Measurements from ENCODE around the gene AMACR. TPM values are rescaled to one million over a fixed set of nuclear protein-coding genes. Genes with fewer than 3 reads are reported as not detected.

Gene AMACR
- polyA plus RNA-seq, 1 donor from 2014 or later, result 28.5 TPM

DNA sequence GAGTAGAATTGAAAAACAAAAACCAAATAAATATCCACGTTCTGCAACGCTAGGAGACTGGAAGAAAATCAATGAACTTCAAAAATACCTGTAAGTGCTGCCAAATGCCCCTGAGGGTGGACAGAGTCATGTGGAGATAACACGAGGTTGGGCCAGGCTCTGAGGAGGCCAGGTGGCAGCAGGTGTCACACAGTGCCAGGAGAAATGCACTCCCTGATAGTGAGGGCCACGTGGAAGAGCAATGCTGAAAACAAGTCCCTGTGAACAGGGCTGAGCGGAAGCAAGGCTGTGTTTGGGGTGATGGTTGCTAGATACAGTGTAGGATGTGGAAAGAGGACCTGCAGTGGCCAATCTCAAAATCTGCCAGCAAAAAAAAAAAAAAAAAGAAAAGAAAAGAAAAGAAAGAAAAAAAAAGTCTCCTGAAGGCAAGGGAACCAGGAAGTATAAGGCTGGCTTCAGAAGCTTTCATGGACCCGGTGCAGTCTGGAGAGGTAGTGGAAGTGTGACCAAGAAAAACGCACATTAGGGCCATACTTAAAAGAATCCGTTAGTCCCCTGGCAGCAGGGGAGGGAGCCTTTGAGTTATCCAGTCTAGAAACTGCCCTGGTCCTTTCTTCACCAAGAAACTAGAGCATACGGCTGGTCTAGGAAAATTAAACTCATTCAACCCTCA, 18.4 kb upstream of the AMACR start:
- H3K4me3 ChIP-seq (ENCODE audit: low read length), result no peak overlapping the region
- no peak overlapping the region for H3K4me2 ChIP-seq (ENCODE audit: low read length)
- no peaks in the 10 kb centered on the region for H3K36me3 ChIP-seq (ENCODE audit: insufficient read depth, low read length)

DNA sequence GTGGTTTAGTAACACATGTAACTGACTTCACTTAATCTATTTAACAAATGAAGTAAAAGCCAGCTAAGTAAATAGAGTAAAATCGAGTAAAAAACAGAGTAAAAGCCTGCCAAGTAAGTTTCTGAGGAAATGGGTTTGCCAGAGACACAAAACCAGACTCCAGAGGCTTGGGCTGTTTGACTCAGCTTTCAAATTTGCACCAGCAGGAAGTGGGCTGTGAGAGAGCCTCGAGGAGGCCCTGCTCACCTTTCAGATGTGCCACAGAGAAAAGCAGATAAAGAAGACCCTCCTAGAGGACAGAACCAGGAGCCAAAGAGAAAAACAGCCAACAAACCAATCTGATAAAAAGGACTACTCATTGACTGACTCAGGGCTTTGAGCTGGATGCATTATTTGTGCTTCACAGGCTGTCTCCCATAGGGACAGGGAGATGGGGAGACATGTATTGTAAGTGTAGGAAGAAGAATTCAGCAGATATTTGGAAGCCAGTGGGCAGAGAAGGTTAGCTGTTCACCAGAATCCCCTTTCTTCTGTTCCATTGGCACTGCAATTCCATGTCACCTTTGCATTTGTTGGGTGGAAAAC, 14.4 kb upstream of the AMACR start:
- Histone ChIP-seq H3K4me2 (ENCODE audit: low read length) (no peak overlapping the region), H3K9me3 (ENCODE audit: low read length) (no peaks in the 10 kb centered on the region), H3F3A (ENCODE audit: insufficient read depth, low read length, poor library complexity, severe bottlenecking) (no peaks in the 10 kb centered on the region), H3K27ac (ENCODE audit: low read length) (no peak overlapping the region), H3K9ac (ENCODE audit: low read length) (no peak overlapping the region), H2AFZ (ENCODE audit: low read depth, low read length) (no peak overlapping the region), H3K9me2 (ENCODE audit: insufficient read depth, low read length) (no peaks in the 10 kb centered on the region), H4K20me1 (ENCODE audit: insufficient read depth) (no peaks in the 10 kb centered on the region), H3K36me3 (ENCODE audit: insufficient read depth, low read length) (no peaks in the 10 kb centered on the region), H3K79me2 (replicated peaks; ENCODE audit: insufficient read depth, low read length) (no peaks in the 10 kb centered on the region), H3K27me3 (ENCODE audit: insufficient read depth, low read depth, low read length) (no peaks in the 10 kb centered on the region), H3K4me3 (ENCODE audit: low read length) (no peak overlapping the region)
- TF ChIP-seq RAD21 (conservative IDR thresholded peaks at IDR 0.05), result no peak
- no peak for TF ChIP-seq EP300 (conservative IDR thresholded peaks at IDR 0.05; ENCODE audit: poor library complexity, severe bottlenecking)
- TF ChIP-seq SMC3 (conservative IDR thresholded peaks at IDR 0.05; ENCODE audit: poor library complexity), result no peak

More for the DNA sequence above, 18.4 kb upstream of the AMACR start:
- Histone ChIP-seq H3K9ac (ENCODE audit: low read length) (no peak overlapping the region), H3K9me2 (ENCODE audit: insufficient read depth, low read length) (no peaks in the 10 kb centered on the region), H4K20me1 (ENCODE audit: insufficient read depth) (no peaks in the 10 kb centered on the region), H3F3A (ENCODE audit: insufficient read depth, low read length, poor library complexity, severe bottlenecking) (no peaks in the 10 kb centered on the region), H3K27me3 (ENCODE audit: insufficient read depth, low read depth, low read length) (no peaks in the 10 kb centered on the region), H3K9me3 (ENCODE audit: low read length) (no peaks in the 10 kb centered on the region), H3K27ac (ENCODE audit: low read length) (no peak overlapping the region), H3K79me2 (replicated peaks; ENCODE audit: insufficient read depth, low read length) (no peaks in the 10 kb centered on the region), H2AFZ (ENCODE audit: low read depth, low read length) (no peak overlapping the region)
- TF ChIP-seq SMC3 (conservative IDR thresholded peaks at IDR 0.05; ENCODE audit: poor library complexity), result no peak
- TF ChIP-seq POLR2AphosphoS5 (IDR thresholded peaks at IDR 0.05), result no peak
- TF ChIP-seq RAD21 (conservative IDR thresholded peaks at IDR 0.05), result no peak
- TF ChIP-seq EP300 (conservative IDR thresholded peaks at IDR 0.05; ENCODE audit: poor library complexity, severe bottlenecking), result no peak
- TF ChIP-seq, protein P1, sequence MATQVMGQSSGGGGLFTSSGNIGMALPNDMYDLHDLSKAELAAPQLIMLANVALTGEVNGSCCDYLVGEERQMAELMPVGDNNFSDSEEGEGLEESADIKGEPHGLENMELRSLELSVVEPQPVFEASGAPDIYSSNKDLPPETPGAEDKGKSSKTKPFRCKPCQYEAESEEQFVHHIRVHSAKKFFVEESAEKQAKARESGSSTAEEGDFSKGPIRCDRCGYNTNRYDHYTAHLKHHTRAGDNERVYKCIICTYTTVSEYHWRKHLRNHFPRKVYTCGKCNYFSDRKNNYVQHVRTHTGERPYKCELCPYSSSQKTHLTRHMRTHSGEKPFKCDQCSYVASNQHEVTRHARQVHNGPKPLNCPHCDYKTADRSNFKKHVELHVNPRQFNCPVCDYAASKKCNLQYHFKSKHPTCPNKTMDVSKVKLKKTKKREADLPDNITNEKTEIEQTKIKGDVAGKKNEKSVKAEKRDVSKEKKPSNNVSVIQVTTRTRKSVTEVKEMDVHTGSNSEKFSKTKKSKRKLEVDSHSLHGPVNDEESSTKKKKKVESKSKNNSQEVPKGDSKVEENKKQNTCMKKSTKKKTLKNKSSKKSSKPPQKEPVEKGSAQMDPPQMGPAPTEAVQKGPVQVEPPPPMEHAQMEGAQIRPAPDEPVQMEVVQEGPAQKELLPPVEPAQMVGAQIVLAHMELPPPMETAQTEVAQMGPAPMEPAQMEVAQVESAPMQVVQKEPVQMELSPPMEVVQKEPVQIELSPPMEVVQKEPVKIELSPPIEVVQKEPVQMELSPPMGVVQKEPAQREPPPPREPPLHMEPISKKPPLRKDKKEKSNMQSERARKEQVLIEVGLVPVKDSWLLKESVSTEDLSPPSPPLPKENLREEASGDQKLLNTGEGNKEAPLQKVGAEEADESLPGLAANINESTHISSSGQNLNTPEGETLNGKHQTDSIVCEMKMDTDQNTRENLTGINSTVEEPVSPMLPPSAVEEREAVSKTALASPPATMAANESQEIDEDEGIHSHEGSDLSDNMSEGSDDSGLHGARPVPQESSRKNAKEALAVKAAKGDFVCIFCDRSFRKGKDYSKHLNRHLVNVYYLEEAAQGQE (IDR thresholded peaks at IDR 0.05; ENCODE audit: borderline replicate concordance), result no peak
- TF ChIP-seq MXI1 (conservative IDR thresholded peaks at IDR 0.05; ENCODE audit: poor library complexity, severe bottlenecking), result no peak
- no peak for TF ChIP-seq TAF1 (IDR thresholded peaks at IDR 0.05; ENCODE audit: low read depth)
- TF ChIP-seq CTCF (IDR thresholded peaks at IDR 0.05; ENCODE audit: poor library complexity, severe bottlenecking), result no peak
- no peak for TF ChIP-seq EZH2 (IDR thresholded peaks at IDR 0.05; ENCODE audit: borderline replicate concordance, insufficient read depth, low read length, poor library complexity, severe bottlenecking)
